ENCODE measurements around the gene NT5C. TPM values are rescaled to one million over a fixed set of nuclear protein-coding genes. Genes with fewer than 3 reads are reported as not detected.

NT5C gene
- total RNA-seq, 1 donor from 2014 or later = 57.1 TPM

- no peak for DNase-seq (ENCODE audit: low read depth)
- H3K36me3 ChIP-seq (ENCODE audit: control insufficient read depth, insufficient read depth, low read length) = no peaks in the 10 kb centered on the region
- peak overlapping the region; percentile 47 for H3K4me3 ChIP-seq (ENCODE audit: low read depth, low read length)
- FAIRE-seq = no peak
- H3K27me3 ChIP-seq (ENCODE audit: control insufficient read depth, insufficient read depth, low read length) = no peaks in the 10 kb centered on the region
- no peak for TF ChIP-seq CTCF (IDR thresholded peaks at IDR 0.05; ENCODE audit: insufficient read depth, low read length, severe bottlenecking)
These were observed 22.5 kb downstream of the NT5C start for GRCh38 chr17:75109046-75109406.

- no peak for FAIRE-seq
- no peak for DNase-seq (ENCODE audit: low read depth)
- no peak overlapping the region for H3K4me3 ChIP-seq (ENCODE audit: low read depth, low read length)
- TF ChIP-seq CTCF (IDR thresholded peaks at IDR 0.05; ENCODE audit: insufficient read depth, low read length, severe bottlenecking) = no peak
- H3K36me3 ChIP-seq (ENCODE audit: control insufficient read depth, insufficient read depth, low read length) = no peaks in the 10 kb centered on the region
- no peaks in the 10 kb centered on the region for H3K27me3 ChIP-seq (ENCODE audit: control insufficient read depth, insufficient read depth, low read length)
These were observed 23.3 kb downstream of the NT5C start for GRCh38 chr17:75108193-75108592.

DNA sequence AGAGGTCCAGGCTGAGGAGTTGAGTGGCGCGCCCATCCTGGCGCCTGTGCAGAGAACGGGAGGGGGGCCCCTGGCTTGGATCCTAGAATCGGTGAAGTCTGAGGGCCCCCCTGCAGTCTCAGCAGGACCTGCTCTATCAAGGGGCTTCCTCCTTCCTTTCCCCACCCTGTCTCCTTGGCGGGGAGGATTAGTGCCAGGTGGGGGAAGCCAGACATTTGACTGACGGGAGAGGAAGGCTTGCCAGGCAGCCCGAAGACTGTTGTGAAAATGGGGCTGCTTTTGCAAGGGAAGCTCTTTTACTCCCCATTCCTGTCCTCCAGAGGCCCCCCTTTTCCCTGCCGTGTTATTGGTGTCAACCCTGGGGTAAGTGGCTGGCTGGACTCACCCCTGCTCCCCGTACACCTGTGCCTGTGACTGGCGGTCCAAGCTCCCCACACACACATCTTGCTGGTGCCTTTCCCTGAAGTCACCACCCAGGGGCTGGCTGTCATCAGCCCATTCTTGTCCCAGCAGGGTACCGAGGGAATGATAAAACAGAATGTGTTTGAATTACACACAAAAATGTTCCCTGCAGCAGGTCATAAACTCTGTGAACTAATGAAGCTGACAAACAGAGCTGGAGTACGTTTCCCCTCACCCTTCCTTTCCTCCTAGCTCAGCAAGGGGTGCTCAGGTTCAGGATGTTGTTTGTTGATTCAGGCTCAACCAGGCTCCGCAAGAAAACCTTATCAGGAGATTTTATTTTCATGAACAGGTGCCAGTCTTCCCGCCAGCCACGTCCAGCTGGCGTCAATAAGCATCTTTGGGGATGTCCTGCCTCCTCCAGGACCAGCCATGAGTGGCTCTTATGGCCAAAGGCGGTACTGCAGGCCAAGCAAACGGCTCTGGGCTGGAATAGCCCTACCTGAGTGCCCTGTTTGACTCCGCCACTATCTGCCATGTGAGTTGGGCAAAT lies 26.1 kb downstream of the NT5C start:
- Histone ChIP-seq H3K36me3 (ENCODE audit: control insufficient read depth, insufficient read depth, low read length) (peaks cover 1% of the 10 kb centered on the region), H3K27me3 (ENCODE audit: control insufficient read depth, insufficient read depth, low read length) (no peaks in the 10 kb centered on the region), H3K4me3 (ENCODE audit: low read depth, low read length) (no peak overlapping the region)
- no peak for FAIRE-seq
- DNase-seq (ENCODE audit: low read depth) = peak; percentile 49
- peak; percentile 84 for TF ChIP-seq CTCF (IDR thresholded peaks at IDR 0.05; ENCODE audit: insufficient read depth, low read length, severe bottlenecking)

GRCh38 chr17:75103601-75104554 lies 27.7 kb downstream of the NT5C start:
- Histone ChIP-seq H3K36me3 (ENCODE audit: control insufficient read depth, insufficient read depth, low read length) (peaks cover 5% of the 10 kb centered on the region), H3K4me3 (ENCODE audit: low read depth, low read length) (no peak overlapping the region), H3K27me3 (ENCODE audit: control insufficient read depth, insufficient read depth, low read length) (no peaks in the 10 kb centered on the region)
- DNase-seq (ENCODE audit: low read depth) (no peak), FAIRE-seq (no peak)
- no peak for TF ChIP-seq CTCF (IDR thresholded peaks at IDR 0.05; ENCODE audit: insufficient read depth, low read length, severe bottlenecking)

DNA sequence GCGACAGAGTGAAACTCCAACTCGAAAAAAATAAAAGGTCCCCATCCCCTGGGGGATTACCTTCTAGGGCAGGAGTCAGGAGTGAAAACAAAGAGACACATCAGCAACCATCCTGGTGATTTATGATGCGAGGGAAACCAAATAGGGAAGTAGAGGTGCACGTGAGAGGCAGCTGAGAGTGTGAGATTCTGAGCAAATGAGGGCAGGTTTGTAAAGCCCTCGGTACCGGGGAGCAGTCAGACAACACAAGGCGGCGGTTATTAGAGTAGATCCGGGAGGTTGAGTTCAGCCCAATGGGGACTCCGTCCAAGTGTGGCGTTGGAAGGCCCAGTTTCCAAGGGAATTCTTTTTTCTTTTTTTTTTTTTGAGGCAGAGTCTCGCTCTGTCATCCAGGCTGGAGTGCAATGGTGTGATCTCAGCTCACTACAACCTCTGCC lies 29.1 kb downstream of the NT5C start:
- Histone ChIP-seq H3K27me3 (ENCODE audit: control insufficient read depth, insufficient read depth, low read length) (no peaks in the 10 kb centered on the region), H3K4me3 (ENCODE audit: low read depth, low read length) (no peak overlapping the region), H3K36me3 (ENCODE audit: control insufficient read depth, insufficient read depth, low read length) (peaks cover 8% of the 10 kb centered on the region)
- DNase-seq (ENCODE audit: low read depth) (no peak), FAIRE-seq (no peak)
- TF ChIP-seq CTCF (IDR thresholded peaks at IDR 0.05; ENCODE audit: insufficient read depth, low read length, severe bottlenecking) = no peak

All from bronchial epithelial cell (primary cell).